CD4-positive, alpha-beta T cell (primary cell): ENCODE measurements around the gene GIMAP1. TPM values are rescaled to one million over a fixed set of nuclear protein-coding genes. Genes with fewer than 3 reads are reported as not detected.

ENCODE experiments used
- ATAC-seq: fragments of 200-7000 bp; cut with Tn5 transposase; one replicate; pipeline ENCODE4 v1.10.0; 2022; ENCODE audit warnings: mild to moderate bottlenecking; ENCODE audit not compliant: poor library complexity
- CTCF ChIA-PET: fragments of 350-600 bp; sonication (Branson Sonifier 250); formaldehyde crosslinking; loops from one replicate; lab custom pipeline; 2021; ENCODE audit warnings: antibody characterized with exemption, inconsistent platforms; lab: Charles Lee
- POLR2A ChIA-PET: fragments of 350-600 bp; sonication (Branson Sonifier 250); formaldehyde crosslinking; loops from one replicate; lab custom pipeline; 2021; ENCODE audit warnings: antibody characterized with exemption, inconsistent platforms; lab: Charles Lee
- DNase-seq, 14 experiments: peaks; one replicate each; pipeline ENCODE4 v3.0.0-alpha.2; 2013 to 2020; ENCODE audit warnings: mixed read lengths in 2 of 14
- H3K27ac ChIP-seq, 2 donors: one replicate each; pipeline versions ENCODE4 v1.5.1 to v1.7.0; 2013; ENCODE audit warnings: low read length in 2 of 2, low read depth in 1 of 2, mild to moderate bottlenecking in 1 of 2
- H3K27me3 ChIP-seq, 2 experiments: 1 replicate in 1 of 2; 2 replicates in 1 of 2; pipeline versions ENCODE4 v1.6.1 to v1.7.0; 2013; ENCODE audit warnings: low read length in 2 of 2, control low read depth in 1 of 2, mild to moderate bottlenecking in 1 of 2, moderate library complexity in 1 of 2; ENCODE audit not compliant: insufficient read depth in 2 of 2, control insufficient read depth in 1 of 2
- H3K36me3 ChIP-seq: one replicate; pipeline ENCODE4 v1.6.1; 2013; ENCODE audit warnings: low read length, control low read depth; ENCODE audit not compliant: insufficient read depth
- H3K4me1 ChIP-seq: one replicate; pipeline ENCODE4 v1.6.1; 2013; ENCODE audit warnings: low read length, control low read depth; ENCODE audit not compliant: insufficient read depth
- H3K4me3 ChIP-seq: one replicate; pipeline ENCODE4 v1.5.1; 2013; ENCODE audit warnings: mild to moderate bottlenecking, low read length, moderate library complexity
- H3K9me3 ChIP-seq, 2 experiments: 1 replicate in 1 of 2; 2 replicates in 1 of 2; pipeline versions ENCODE4 v1.6.1 to v1.7.0; 2013; ENCODE audit warnings: low read length in 2 of 2, mild to moderate bottlenecking in 2 of 2, control low read depth in 1 of 2, moderate library complexity in 1 of 2; ENCODE audit not compliant: control insufficient read depth in 1 of 2, insufficient read depth in 1 of 2
- H3K27ac Mint-ChIP-seq: one replicate; pipeline ENCODE4 v1.8.0; 2020; ENCODE audit warnings: mixed read lengths
- H3K27me3 Mint-ChIP-seq: one replicate; pipeline ENCODE4 v1.8.0; 2021; ENCODE audit warnings: mixed read lengths
- H3K36me3 Mint-ChIP-seq: one replicate; pipeline ENCODE4 v1.8.0; 2021; ENCODE audit warnings: low read depth, mixed read lengths
- H3K4me1 Mint-ChIP-seq: one replicate; pipeline ENCODE4 v1.8.0; 2021; ENCODE audit warnings: low read depth, mixed read lengths
- H3K4me3 Mint-ChIP-seq: one replicate; pipeline ENCODE4 v1.8.0; 2020; ENCODE audit warnings: mild to moderate bottlenecking, mixed read lengths
- H3K9me3 Mint-ChIP-seq: one replicate; pipeline ENCODE4 v1.8.0; 2020; ENCODE audit warnings: mixed read lengths
- CTCF ChIP-seq: fragments of 200-600 bp; IDR thresholded peaks from one replicate; pipeline ENCODE4 v1.8.0; 2022; ENCODE audit warnings: antibody characterized with exemption, mild to moderate bottlenecking
- intact Hi-C, 2 experiments: fragments of 100-400 bp; cut with DNase I in 1 of 2; cut with micrococcal nuclease in 1 of 2; formaldehyde crosslinking; loops; one replicate each; pipeline versions ENCODE4 v1.15.1 to v1.9.0; 2023 to 2025; cut with DNase I, micrococcal nuclease
- total RNA-seq, 174 experiments: library from RNA in 2 of 174; stranded (reverse) in 2 of 174; gene quantifications; one replicate each; pipeline ENCODE4 v1.2.3 and lab custom pipeline; 2021 to 2026

The GIMAP1 gene
- total RNA-seq, 2 experiments from 2014 or later: 8.0 to 8.1 TPM

GRCh38 chr7:150746921-150747320 lies 30.5 kb downstream of the GIMAP1 start:
- Mint-ChIP-seq H3K27ac (peak overlapping the region; percentile 87), H3K27me3 (no peaks in the 10 kb centered on the region), H3K4me1 (peaks cover 97% of the 10 kb centered on the region), H3K4me3 (peak overlapping the region; percentile 90), H3K9me3 (no peaks in the 10 kb centered on the region), H3K36me3 (peaks cover 42% of the 10 kb centered on the region)
- Histone ChIP-seq H3K4me3 (peak overlapping the region; percentile 31), H3K27ac (peak overlapping the region; percentile 65 to 69), H3K36me3 (peaks cover 35% of the 10 kb centered on the region), H3K9me3 (peaks cover 0 to 4% of the 10 kb centered on the region in 2 experiments), H3K27me3 (no peaks in the 10 kb centered on the region), H3K4me1 (peaks cover 92% of the 10 kb centered on the region)
- ATAC-seq (peak; percentile 40), DNase-seq (peak in 3 of 14 experiments; percentile 51 to 62 (median 59))
- no peak for TF ChIP-seq CTCF
- POLR2A ChIA-PET: interaction anchor here (1.0 to 8.9 kb wide), 11 partner anchors 8 to 296 kb away, joined by 3 to 120 read pairs (median 10); partner anchors contain the start of genes GIMAP1, GIMAP4, GIMAP7 and GIMAP8
- intact Hi-C loops: no loop called here
- CTCF ChIA-PET: interaction anchor here (0.7 kb wide), 1 partner anchor 115 kb away, joined by 3 read pairs; the partner anchor contains the start of gene GIMAP6

GRCh38 chr7:150748376-150748775 lies 32.0 kb downstream of the GIMAP1 start:
- Mint-ChIP-seq H3K9me3 (no peaks in the 10 kb centered on the region), H3K27me3 (no peaks in the 10 kb centered on the region), H3K27ac (peak overlapping the region; percentile 87), H3K4me1 (peaks cover 94% of the 10 kb centered on the region), H3K4me3 (peak overlapping the region; percentile 40), H3K36me3 (peaks cover 28% of the 10 kb centered on the region)
- peak overlapping the region; percentile 31 for H3K4me3 ChIP-seq
- H3K4me1 ChIP-seq: peaks cover 93% of the 10 kb centered on the region
- TF ChIP-seq CTCF: no peak
- ChIA-PET POLR2A (interaction anchor here (0.5 to 8.9 kb wide), 9 partner anchors 9 to 297 kb away, joined by 3 to 88 read pairs (median 10); partner anchors contain the start of genes GIMAP1, GIMAP4, GIMAP6 and GIMAP7), CTCF (no interaction called here)
- H3K27ac ChIP-seq: peak overlapping the region; percentile 65 to 69
- peaks cover 0 to 4% of the 10 kb centered on the region in 2 experiments for H3K9me3 ChIP-seq
- H3K36me3 ChIP-seq: peaks cover 20% of the 10 kb centered on the region
- intact Hi-C loops: no loop called here
- ATAC-seq: peak; percentile 61
- peak in 3 of 14 experiments; percentile 54 to 58 (median 57) for DNase-seq
- no peaks in the 10 kb centered on the region for H3K27me3 ChIP-seq

- peaks cover 89% of the 10 kb centered on the region for H3K4me1 ChIP-seq
Observed at GRCh38 chr7:150751702-150752101, 35.3 kb downstream of the GIMAP1 start.

More at GRCh38 chr7:150751702-150752101, 35.3 kb downstream of the GIMAP1 start:
- no peaks in the 10 kb centered on the region for H3K36me3 ChIP-seq
- Mint-ChIP-seq H3K4me3 (peak overlapping the region; percentile 48), H3K9me3 (peaks cover 2% of the 10 kb centered on the region), H3K36me3 (peaks cover 7% of the 10 kb centered on the region), H3K4me1 (peaks cover 92% of the 10 kb centered on the region), H3K27me3 (peaks cover 5% of the 10 kb centered on the region), H3K27ac (peak overlapping the region; percentile 99)
- DNase-seq (no peak), ATAC-seq (no peak)
- no peak for TF ChIP-seq CTCF
- peaks cover 0 to 4% of the 10 kb centered on the region in 2 experiments for H3K9me3 ChIP-seq
- no peaks in the 10 kb centered on the region for H3K27me3 ChIP-seq
- intact Hi-C loops: loop anchor here (5.0 to 10.0 kb wide), 2 partner anchors 34 to 397 kb away; partner anchors contain the start of gene GIMAP1 (in 1 of the 2)
- POLR2A ChIA-PET: interaction anchor here (1.0 to 1.2 kb wide), 2 partner anchors 36 to 187 kb away, joined by 3 to 4 read pairs; partner anchors contain the start of gene GIMAP1
- H3K27ac ChIP-seq: peak overlapping the region in 1 of 2 donors; percentile 8
- H3K4me3 ChIP-seq: no peak overlapping the region
- CTCF ChIA-PET: interaction anchor here (1.0 kb wide), 1 partner anchor 36 kb away, joined by 3 read pairs; the partner anchor contains the start of gene GIMAP1
